Caco-2 (cell line): ENCODE measurements around the gene DCHS1. TPM values are rescaled to one million over a fixed set of nuclear protein-coding genes. Genes with fewer than 3 reads are reported as not detected.
A peak's percentile ranks its signal among the peaks of the same experiment; 100 is the strongest.
"Not testable (repeated sequence)": the region's sequence is repeated elsewhere in the genome, so short reads cannot be mapped to it uniquely, and the experiment has no call there.

ENCODE experiments used
- Bru-seq: library from RNA; stranded (reverse); fragments of 400-500 nt; gene quantifications from one replicate; lab custom pipeline; 2021; lab: Mats Ljungman, UMichigan
- BruChase-seq, 2 experiments: library from RNA; stranded (reverse); fragments of 400-500 nt; gene quantifications; one replicate each; lab custom pipeline; 2021; lab: Mats Ljungman, UMichigan
- BruUV-seq: library from RNA; stranded (reverse); fragments of 400-500 nt; replicated peaks from 2 replicates; lab custom pipeline; 2021; lab: Mats Ljungman, UMichigan
- CTCF ChIA-PET: fragments of 300-600 bp; sonication (Branson Sonifier 250); formaldehyde crosslinking; loops from one replicate; lab custom pipeline; 2022; ENCODE audit warnings: antibody characterized with exemption; lab: Charles Lee
- POLR2A ChIA-PET: fragments of 300-600 bp; sonication (Branson Sonifier 250); formaldehyde crosslinking; loops from one replicate; lab custom pipeline; 2022; ENCODE audit warnings: antibody characterized with exemption; lab: Charles Lee
- DNase-seq, 2 experiments: peaks; one replicate each; pipeline versions ENCODE4 v3.0.0 to v3.0.0-alpha.2; 2020 to 2022
- H3K27me3 ChIP-seq: replicated peaks from 2 replicates; pipeline ENCODE4 v1.6.0; 2011; ENCODE audit warnings: low read length; ENCODE audit not compliant: control insufficient read depth, insufficient read depth
- H3K36me3 ChIP-seq: 2 replicates; pipeline ENCODE4 v1.5.1; 2011; ENCODE audit warnings: low read length; ENCODE audit not compliant: control insufficient read depth, insufficient read depth
- H3K4me1 ChIP-seq: fragments of 250-450 bp; sonication (Bioruptor Pico); 2 replicates; pipeline ENCODE4 v1.5.1; 2020; ENCODE audit warnings: mild to moderate bottlenecking
- H3K4me3 ChIP-seq: 2 replicates; pipeline ENCODE4 v1.5.1; 2011; ENCODE audit warnings: low read depth, mild to moderate bottlenecking, control low read depth, low read length
- H3K9me3 ChIP-seq: fragments of 250-450 bp; sonication (Bioruptor Pico); 2 replicates; pipeline ENCODE4 v1.5.1; 2020; ENCODE audit warnings: mild to moderate bottlenecking, moderate library complexity
- H3K27ac Mint-ChIP-seq: one replicate; pipeline ENCODE4 v1.8.0; 2022; ENCODE audit warnings: mixed read lengths; ENCODE audit not compliant: unreplicated experiment
- H3K27me3 Mint-ChIP-seq: one replicate; pipeline ENCODE4 v1.8.0; 2022; ENCODE audit warnings: mixed read lengths; ENCODE audit not compliant: insufficient read depth, unreplicated experiment
- H3K36me3 Mint-ChIP-seq: one replicate; pipeline ENCODE4 v1.8.0; 2022; ENCODE audit warnings: mild to moderate bottlenecking, mixed read lengths; ENCODE audit not compliant: insufficient read depth, unreplicated experiment
- H3K4me1 Mint-ChIP-seq: one replicate; pipeline ENCODE4 v1.8.0; 2022; ENCODE audit warnings: low read depth, mixed read lengths; ENCODE audit not compliant: unreplicated experiment
- H3K4me3 Mint-ChIP-seq: one replicate; pipeline ENCODE4 v1.8.0; 2022; ENCODE audit warnings: mild to moderate bottlenecking, moderate library complexity, mixed read lengths; ENCODE audit not compliant: unreplicated experiment
- H3K9me3 Mint-ChIP-seq: one replicate; pipeline ENCODE4 v1.8.0; 2022; ENCODE audit warnings: mixed read lengths; ENCODE audit not compliant: unreplicated experiment
- intact Hi-C: fragments of 100-400 bp; cut with micrococcal nuclease; formaldehyde crosslinking; loops from one replicate; pipeline ENCODE4 v1.10.0; 2022; ENCODE audit not compliant: unreplicated experiment
- long read RNA-seq: library from polyadenylated mRNA; stranded (forward); transcript quantifications from one replicate; pipeline ENCODE4 v2.0.0, GENCODE V29; 2022
- total RNA-seq: library from RNA; stranded (reverse); gene quantifications from 2 replicates; pipeline ENCODE4 v1.2.3, GENCODE V29; 2022
- TF ChIP-seq, protein P1 (sequence below), 2 experiments: fragments of 200-600 bp in 1 of 2; IDR thresholded peaks; 1 replicate in 1 of 2; 2 replicates in 1 of 2; pipeline versions ENCODE4 v1.5.1 to v1.8.0; 2011 to 2022; ENCODE audit warnings: antibody characterized with exemption in 1 of 2, control low read depth in 1 of 2, inconsistent platforms in 1 of 2, low read depth in 1 of 2, low read length in 1 of 2, mild to moderate bottlenecking in 1 of 2, moderate library complexity in 1 of 2; ENCODE audit not compliant: insufficient read depth in 1 of 2, severe bottlenecking in 1 of 2, unreplicated experiment in 1 of 2

The DCHS1 gene, protein sequence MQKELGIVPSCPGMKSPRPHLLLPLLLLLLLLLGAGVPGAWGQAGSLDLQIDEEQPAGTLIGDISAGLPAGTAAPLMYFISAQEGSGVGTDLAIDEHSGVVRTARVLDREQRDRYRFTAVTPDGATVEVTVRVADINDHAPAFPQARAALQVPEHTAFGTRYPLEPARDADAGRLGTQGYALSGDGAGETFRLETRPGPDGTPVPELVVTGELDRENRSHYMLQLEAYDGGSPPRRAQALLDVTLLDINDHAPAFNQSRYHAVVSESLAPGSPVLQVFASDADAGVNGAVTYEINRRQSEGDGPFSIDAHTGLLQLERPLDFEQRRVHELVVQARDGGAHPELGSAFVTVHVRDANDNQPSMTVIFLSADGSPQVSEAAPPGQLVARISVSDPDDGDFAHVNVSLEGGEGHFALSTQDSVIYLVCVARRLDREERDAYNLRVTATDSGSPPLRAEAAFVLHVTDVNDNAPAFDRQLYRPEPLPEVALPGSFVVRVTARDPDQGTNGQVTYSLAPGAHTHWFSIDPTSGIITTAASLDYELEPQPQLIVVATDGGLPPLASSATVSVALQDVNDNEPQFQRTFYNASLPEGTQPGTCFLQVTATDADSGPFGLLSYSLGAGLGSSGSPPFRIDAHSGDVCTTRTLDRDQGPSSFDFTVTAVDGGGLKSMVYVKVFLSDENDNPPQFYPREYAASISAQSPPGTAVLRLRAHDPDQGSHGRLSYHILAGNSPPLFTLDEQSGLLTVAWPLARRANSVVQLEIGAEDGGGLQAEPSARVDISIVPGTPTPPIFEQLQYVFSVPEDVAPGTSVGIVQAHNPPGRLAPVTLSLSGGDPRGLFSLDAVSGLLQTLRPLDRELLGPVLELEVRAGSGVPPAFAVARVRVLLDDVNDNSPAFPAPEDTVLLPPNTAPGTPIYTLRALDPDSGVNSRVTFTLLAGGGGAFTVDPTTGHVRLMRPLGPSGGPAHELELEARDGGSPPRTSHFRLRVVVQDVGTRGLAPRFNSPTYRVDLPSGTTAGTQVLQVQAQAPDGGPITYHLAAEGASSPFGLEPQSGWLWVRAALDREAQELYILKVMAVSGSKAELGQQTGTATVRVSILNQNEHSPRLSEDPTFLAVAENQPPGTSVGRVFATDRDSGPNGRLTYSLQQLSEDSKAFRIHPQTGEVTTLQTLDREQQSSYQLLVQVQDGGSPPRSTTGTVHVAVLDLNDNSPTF (N-terminal part only)
- 1.7 and 2.0 TPM in 2 replicates for total RNA-seq
- percentile 31 among the genes with signal in this experiment for Bru-seq, nascent RNA
- BruChase-seq, experiment 1, labeled RNA remaining after a 2-hour chase, result percentile 33 among the genes with signal in this experiment
- BruChase-seq, experiment 2, labeled RNA remaining after a 6-hour chase, result percentile 34 among the genes with signal in this experiment
- long read RNA-seq, partial matches to known transcripts, result 1 of 6 reads
- long read RNA-seq, other reads (novel, unspliced or antisense), result 5 of 6 reads

DNA sequence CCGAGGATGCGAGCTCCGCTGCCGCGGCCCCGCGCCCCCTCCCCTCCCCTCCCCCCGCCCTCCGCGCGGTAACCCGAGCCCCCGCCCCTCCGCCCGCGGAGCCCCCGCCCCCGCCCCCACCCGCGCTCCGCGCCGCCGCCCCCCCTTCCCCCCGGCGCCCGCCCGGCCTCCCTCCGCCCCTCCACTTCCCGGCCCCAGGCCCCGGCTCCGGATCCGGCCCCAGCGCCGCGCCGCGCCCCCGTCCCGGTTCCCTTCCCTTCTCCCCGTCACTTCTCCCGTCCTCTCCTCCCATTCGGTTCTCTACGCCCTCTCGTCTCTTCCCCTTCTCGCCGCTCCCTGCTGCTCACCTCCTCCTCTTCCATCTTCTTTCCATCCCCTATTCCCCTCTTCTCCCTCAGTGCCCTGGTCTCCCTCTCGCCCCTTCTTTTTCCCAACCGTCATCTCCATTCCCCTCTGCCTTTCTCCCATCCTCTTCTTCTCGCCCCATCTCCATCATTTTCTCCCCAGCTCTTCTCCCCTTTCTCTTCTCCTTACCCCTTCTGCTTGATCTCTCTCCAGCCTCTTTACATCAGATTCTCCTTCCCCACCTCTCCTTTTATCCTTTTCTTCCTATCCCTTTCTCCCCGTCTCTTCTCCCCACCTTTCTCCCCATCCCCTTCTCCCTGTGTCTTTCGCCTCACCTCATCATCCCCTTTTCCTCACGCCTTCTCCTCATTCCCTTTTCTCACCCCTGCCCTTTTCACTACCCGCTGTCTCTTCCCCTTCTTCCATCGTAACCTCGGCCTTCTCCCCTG lies at the start of gene DCHS1:
DCHS1 (minus strand) TSS at position 20 of the 794 bp plus-strand sequence. CDS start 14,196 bp downstream, outside the sequence.
- no peaks in the 10 kb centered on the region for H3K9me3 Mint-ChIP-seq
- peaks cover 12% of the 10 kb centered on the region for H3K27me3 Mint-ChIP-seq
- peak within 1 kb of the TSS; percentile 74 for H3K4me3 Mint-ChIP-seq
- ChIA-PET CTCF (no interaction called here), POLR2A (no interaction called here)
- intact Hi-C loops, result no loop called here
- no peaks in the 10 kb centered on the region for H3K36me3 Mint-ChIP-seq
- Histone ChIP-seq H3K27me3 (peaks cover 1% of the 10 kb centered on the region), H3K4me3 (peak within 1 kb of the TSS; percentile 34), H3K9me3 (no peaks in the 10 kb centered on the region), H3K4me1 (0 out of 2 replicates have a peak, but pooled peaks cover under 1% of the 10 kb centered on the region), H3K36me3 (no peaks in the 10 kb centered on the region)
- H3K4me1 Mint-ChIP-seq, result no peaks in the 10 kb centered on the region
- TF ChIP-seq, protein P1, sequence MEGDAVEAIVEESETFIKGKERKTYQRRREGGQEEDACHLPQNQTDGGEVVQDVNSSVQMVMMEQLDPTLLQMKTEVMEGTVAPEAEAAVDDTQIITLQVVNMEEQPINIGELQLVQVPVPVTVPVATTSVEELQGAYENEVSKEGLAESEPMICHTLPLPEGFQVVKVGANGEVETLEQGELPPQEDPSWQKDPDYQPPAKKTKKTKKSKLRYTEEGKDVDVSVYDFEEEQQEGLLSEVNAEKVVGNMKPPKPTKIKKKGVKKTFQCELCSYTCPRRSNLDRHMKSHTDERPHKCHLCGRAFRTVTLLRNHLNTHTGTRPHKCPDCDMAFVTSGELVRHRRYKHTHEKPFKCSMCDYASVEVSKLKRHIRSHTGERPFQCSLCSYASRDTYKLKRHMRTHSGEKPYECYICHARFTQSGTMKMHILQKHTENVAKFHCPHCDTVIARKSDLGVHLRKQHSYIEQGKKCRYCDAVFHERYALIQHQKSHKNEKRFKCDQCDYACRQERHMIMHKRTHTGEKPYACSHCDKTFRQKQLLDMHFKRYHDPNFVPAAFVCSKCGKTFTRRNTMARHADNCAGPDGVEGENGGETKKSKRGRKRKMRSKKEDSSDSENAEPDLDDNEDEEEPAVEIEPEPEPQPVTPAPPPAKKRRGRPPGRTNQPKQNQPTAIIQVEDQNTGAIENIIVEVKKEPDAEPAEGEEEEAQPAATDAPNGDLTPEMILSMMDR (IDR thresholded peaks at IDR 0.05; ENCODE audit: insufficient read depth in 1 of 2, low read depth in 1 of 2, low read length in 1 of 2, severe bottlenecking in 1 of 2, unreplicated experiment in 1 of 2), result no peak
- no TSS peak for BruUV-seq
- no peak within 1 kb of the TSS for H3K27ac Mint-ChIP-seq
- peak in 1 of 2 experiments; percentile 28 for DNase-seq

DNA sequence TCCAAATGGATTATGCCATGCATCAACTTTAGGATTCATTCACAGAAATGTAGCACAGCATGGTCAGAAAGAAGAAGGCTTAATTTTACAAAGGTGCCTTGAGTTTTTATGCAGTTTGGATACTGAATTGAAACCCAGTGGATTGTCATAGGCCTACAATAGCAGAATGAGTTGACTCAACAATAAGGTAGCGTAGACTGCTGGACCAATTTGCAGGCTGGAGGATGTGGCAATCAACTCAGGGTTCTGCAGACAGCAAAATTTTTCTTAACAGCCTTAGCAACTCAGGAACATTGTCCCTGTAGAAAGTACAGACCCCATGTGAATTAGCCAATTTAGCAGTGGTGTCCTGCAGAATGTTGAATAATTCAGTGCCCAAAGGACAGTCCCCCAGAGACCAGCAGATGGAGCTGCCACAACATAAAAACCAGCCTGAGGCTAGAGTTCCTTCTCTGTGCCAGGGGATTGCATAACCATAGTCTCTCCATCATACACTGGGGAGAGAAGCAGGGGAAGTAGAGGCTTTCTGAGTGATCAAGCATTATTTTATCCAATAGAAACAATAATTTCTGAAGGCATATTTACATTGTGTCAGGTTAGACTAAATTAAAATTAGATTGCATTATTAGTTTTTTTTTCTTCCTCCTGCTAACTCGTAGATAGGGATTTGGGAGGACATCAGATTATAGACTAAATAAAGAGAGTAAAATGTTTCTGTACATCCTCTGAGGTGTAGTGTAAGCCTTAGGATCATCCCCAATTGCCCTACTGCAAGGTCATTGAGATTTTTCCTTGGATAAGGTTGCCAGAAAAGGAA lies 47.8 kb upstream of the DCHS1 start:
- Histone ChIP-seq H3K36me3 (no peaks in the 10 kb centered on the region), H3K4me1 (no peaks in the 10 kb centered on the region), H3K4me3 (no peak overlapping the region), H3K9me3 (no peaks in the 10 kb centered on the region), H3K27me3 (no peaks in the 10 kb centered on the region)
- ChIA-PET POLR2A (no interaction called here), CTCF (interaction anchor here (0.6 to 1.6 kb wide), 7 partner anchors 16 to 324 kb away, joined by 3 to 8 read pairs (median 4); partner anchors contain the start of genes MRPL17 and TPP1)
- no peak overlapping the region for H3K27ac Mint-ChIP-seq
- no peaks in the 10 kb centered on the region for H3K36me3 Mint-ChIP-seq
- no peaks in the 10 kb centered on the region for H3K4me1 Mint-ChIP-seq
- peaks cover 3% of the 10 kb centered on the region for H3K27me3 Mint-ChIP-seq
- no TSS peak for BruUV-seq
- TF ChIP-seq, protein P1 (IDR thresholded peaks at IDR 0.05; ENCODE audit: insufficient read depth in 1 of 2, low read depth in 1 of 2, low read length in 1 of 2, severe bottlenecking in 1 of 2, unreplicated experiment in 1 of 2), result peak; percentile 67 to 84
- DNase-seq, result peak; percentile 64 to 66
- H3K4me3 Mint-ChIP-seq, result no peak overlapping the region
- H3K9me3 Mint-ChIP-seq, result no peaks in the 10 kb centered on the region
- intact Hi-C loops, result loop anchor here (1.0 kb wide), 1 partner anchor 54 kb away; no protein-coding TSS in a partner anchor

DNA sequence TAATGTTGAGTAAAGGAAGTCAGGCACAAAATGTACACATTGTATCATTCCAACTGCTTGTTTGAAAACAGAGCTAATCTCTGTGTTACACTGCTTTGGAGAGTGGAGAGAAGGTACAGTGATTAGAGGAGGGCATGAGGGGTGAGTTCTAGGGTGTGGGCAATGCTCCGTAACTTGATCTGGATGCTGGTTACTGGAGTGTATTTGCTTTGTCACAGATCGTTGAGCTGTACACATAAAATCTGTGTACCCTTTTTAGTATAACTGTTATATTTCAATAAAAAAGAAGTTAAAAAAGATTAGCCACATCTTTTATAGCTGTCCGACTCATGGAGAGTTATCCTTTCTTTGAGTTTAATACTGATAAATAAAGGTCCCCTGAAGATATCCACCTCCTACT lies 46.3 kb upstream of the DCHS1 start:
- H3K9me3 Mint-ChIP-seq, H3K36me3 ChIP-seq, H3K27ac Mint-ChIP-seq, BruUV-seq, H3K36me3 Mint-ChIP-seq, H3K4me3 Mint-ChIP-seq, H3K4me3 ChIP-seq, H3K9me3 ChIP-seq, H3K27me3 ChIP-seq, CTCF ChIA-PET, H3K4me1 Mint-ChIP-seq, DNase-seq, H3K4me1 ChIP-seq, POLR2A ChIA-PET, intact Hi-C loops, H3K27me3 Mint-ChIP-seq: not testable (repeated sequence)
